ENCODE results near the gene NOD2. TPM values are rescaled to one million over a fixed set of nuclear protein-coding genes. Genes with fewer than 3 reads are reported as not detected.

Gene NOD2
- total RNA-seq, 1 experiment from 2014 or later = 0.17 TPM

DNA sequence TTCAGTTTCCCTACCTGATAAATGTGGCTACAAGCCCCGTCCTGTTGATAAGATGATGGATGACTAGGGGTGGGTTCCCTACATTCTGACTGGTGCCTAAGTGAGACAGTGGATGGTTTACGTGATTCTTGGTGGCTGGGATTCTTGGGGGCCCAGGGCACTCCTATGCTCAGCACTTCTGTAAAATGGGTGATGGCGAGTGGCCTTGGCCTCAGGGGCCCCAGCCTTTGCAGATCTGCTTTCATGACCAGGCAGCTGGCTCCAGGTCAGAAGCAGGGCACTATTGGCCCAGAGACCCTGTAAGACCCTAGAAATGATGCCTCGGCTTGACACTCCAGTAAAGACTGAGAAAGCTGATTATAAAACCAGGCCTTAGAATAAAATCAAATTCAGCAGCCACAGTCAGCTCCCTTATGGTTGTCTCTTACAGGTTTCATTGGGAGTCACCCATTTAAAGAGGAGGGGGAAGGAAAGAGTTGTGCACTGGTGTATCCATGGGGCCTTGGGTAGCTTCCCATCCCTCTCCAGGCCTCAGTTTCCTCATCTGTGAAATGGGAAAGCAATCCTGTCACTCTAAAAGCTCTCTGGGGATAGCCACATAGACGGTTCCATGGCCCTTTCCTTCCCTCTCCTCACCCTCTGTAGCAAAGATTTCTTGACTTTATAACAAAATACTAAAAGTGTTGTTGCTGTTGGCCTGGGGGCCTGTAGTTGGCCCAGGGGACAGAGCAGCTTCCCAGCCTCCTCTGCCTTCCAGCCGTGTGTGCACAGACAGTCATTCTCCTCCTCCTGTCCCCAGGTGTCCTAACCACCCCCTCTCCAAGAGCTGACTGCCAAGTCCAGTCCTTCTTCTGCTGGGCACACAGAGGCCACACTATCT is 13.5 kb upstream of the NOD2 start:
- Histone ChIP-seq H3K14ac (ENCODE audit: insufficient read depth, low read length) (no peak overlapping the region), H2BK120ac (ENCODE audit: low read depth, low read length, poor library complexity, severe bottlenecking) (no peak overlapping the region), H3K18ac (ENCODE audit: insufficient read length, low read depth, low read length) (no peak overlapping the region), H2BK5ac (ENCODE audit: insufficient read length, low read length) (no peak overlapping the region), H4K20me1 (ENCODE audit: control insufficient read depth, insufficient read depth, insufficient read length) (no peaks in the 10 kb centered on the region), H3K9ac (ENCODE audit: extremely low read depth, insufficient read length, low read length) (no peak overlapping the region), H3K27me3 (ENCODE audit: insufficient read depth, low read length) (no peaks in the 10 kb centered on the region), H2AFZ (ENCODE audit: low read length) (no peak overlapping the region), H4K5ac (ENCODE audit: insufficient read length, low read depth, low read length) (no peak overlapping the region), H3K23ac (ENCODE audit: insufficient read length, low read depth, low read length) (no peak overlapping the region), H3T11ph (ENCODE audit: low read length) (no peak overlapping the region), H2BK20ac (ENCODE audit: low read depth, low read length, poor library complexity, severe bottlenecking) (no peak overlapping the region), H3K4ac (ENCODE audit: low read depth, low read length) (no peak overlapping the region), H3K27ac (ENCODE audit: insufficient read length, low read depth, low read length) (no peak overlapping the region), H2BK12ac (ENCODE audit: insufficient read length, low read depth, low read length) (no peak overlapping the region), H4K8ac (replicated peaks; ENCODE audit: insufficient read length, low read depth, low read length) (no peak overlapping the region), H3K4me1 (ENCODE audit: insufficient read depth, low read length) (no peaks in the 10 kb centered on the region), H3K9me3 (ENCODE audit: control insufficient read depth, low read depth, low read length) (no peaks in the 10 kb centered on the region), H3K79me2 (ENCODE audit: insufficient read depth, low read length) (no peaks in the 10 kb centered on the region), H3K56ac (ENCODE audit: insufficient read length, low read depth, low read length) (no peak overlapping the region), H4K91ac (ENCODE audit: insufficient read length, low read depth, low read length) (no peak overlapping the region), H3K23me2 (ENCODE audit: insufficient read length, low read depth, low read length, poor library complexity, severe bottlenecking) (no peaks in the 10 kb centered on the region), H3K4me2 (ENCODE audit: insufficient read depth, insufficient read length, low read length) (no peak overlapping the region), H2AK5ac (ENCODE audit: insufficient read length, low read length) (no peak overlapping the region), H3K79me1 (ENCODE audit: insufficient read depth, low read depth, low read length, poor library complexity, severe bottlenecking) (no peaks in the 10 kb centered on the region), H2BK15ac (ENCODE audit: low read depth, low read length) (no peak overlapping the region)
- Mint-ChIP-seq H3K27ac (no peak overlapping the region; a peak in 1 of 7 replicates), H3K27me3 (ENCODE audit: low read depth) (peaks cover 2% of the 10 kb centered on the region), H3K4me3 (no peak overlapping the region), H3K4me1 (no peaks in the 10 kb centered on the region), H3K36me3 (ENCODE audit: insufficient read depth in 1 of 3, low read depth in 3 of 3) (no peaks in the 10 kb centered on the region), H3K9me3 (no peaks in the 10 kb centered on the region)
- DNase-seq = no peak
- WGBS (ENCODE audit: extremely low coverage, insufficient read length, low lambda C conversion rate) = no CpG with 5 or more reads among the region's 6 CpGs
- no peak for TF ChIP-seq CTCF (conservative IDR thresholded peaks at IDR 0.05)

All from H9 (cell line).